ENCODE measurements around the gene PDAP1. TPM values are rescaled to one million over a fixed set of nuclear protein-coding genes. Genes with fewer than 3 reads are reported as not detected.

PDAP1 gene
- total and polyA plus RNA-seq, 2 of the 13 experiments (the other 11 are each of a cell fraction or from before 2014, with no cell fraction given): 13.0 to 100 TPM

- TF ChIP-seq RAD21 (CRISPR knock-in tag; IDR thresholded peaks at IDR 0.05): peak; percentile 54; the same call in 1 of the 2 replicates
- no peak for TF ChIP-seq SNAI1 (CRISPR knock-in tag; IDR thresholded peaks at IDR 0.05; ENCODE audit: borderline replicate concordance)
- peak; percentile 79 for TF ChIP-seq CREB1 (IDR thresholded peaks at IDR 0.05)
- TF ChIP-seq CREB1 (CRISPR knock-in tag; IDR thresholded peaks at IDR 0.05): peak; percentile 86
- TF ChIP-seq E2F5 (CRISPR knock-in tag; conservative IDR thresholded peaks at IDR 0.05): no peak; the same call in 1 of the 2 replicates
- TF ChIP-seq ZBTB4 (CRISPR knock-in tag; IDR thresholded peaks at IDR 0.05; ENCODE audit: borderline replicate concordance): peak; percentile 61; the same call in 1 of the 2 replicates
- TF ChIP-seq ZNF501 (CRISPR knock-in tag; IDR thresholded peaks at IDR 0.05): peak; percentile 90
- TF ChIP-seq IKZF1 (IDR thresholded peaks at IDR 0.05): no peak
- peak; percentile 98 for TF ChIP-seq ATF7 (IDR thresholded peaks at IDR 0.05)
- TF ChIP-seq ATF7 (CRISPR knock-in tag; IDR thresholded peaks at IDR 0.05): peak; percentile 98
- no peak for TF ChIP-seq HOXA9 (CRISPR knock-in tag; IDR thresholded peaks at IDR 0.05; ENCODE audit: borderline replicate concordance)
- peak; percentile 77; the same call in 1 of the 2 replicates for TF ChIP-seq ZSCAN9 (CRISPR knock-in tag; IDR thresholded peaks at IDR 0.05; ENCODE audit: borderline replicate concordance)
- no peak for TF ChIP-seq MAF1 (CRISPR knock-in tag; IDR thresholded peaks at IDR 0.05; ENCODE audit: borderline replicate concordance)
- peak; percentile 51; the same call in 1 of the 2 replicates for TF ChIP-seq ZNF564 (CRISPR knock-in tag; IDR thresholded peaks at IDR 0.05)
- TF ChIP-seq POLR2A (IDR thresholded peaks at IDR 0.05; ENCODE audit: insufficient read depth in 1 of 2, low read depth in 2 of 2, low read length in 2 of 2): peak; percentile 91 to 95
- peak; percentile 92 for TF ChIP-seq PHF20 (CRISPR knock-in tag; IDR thresholded peaks at IDR 0.05)
- TF ChIP-seq NFRKB (IDR thresholded peaks at IDR 0.05): no peak
- TF ChIP-seq ZMAT3 (CRISPR knock-in tag; conservative IDR thresholded peaks at IDR 0.05): 0 out of 2 replicates have a peak, but pooled peaks have one; percentile 46
- peak; percentile 76; the same call in 1 of the 2 replicates for TF ChIP-seq ZNF589 (CRISPR knock-in tag; conservative IDR thresholded peaks at IDR 0.05)
- TF ChIP-seq ZNF280D (CRISPR knock-in tag; IDR thresholded peaks at IDR 0.05): 0 out of 2 replicates have a peak, but pooled peaks have one; percentile 8
- TF ChIP-seq MIXL1 (CRISPR knock-in tag; IDR thresholded peaks at IDR 0.05): peak; percentile 43; the same call in 1 of the 2 replicates
- TF ChIP-seq ZNF557 (CRISPR knock-in tag; IDR thresholded peaks at IDR 0.05): no peak; the same call in 1 of the 2 replicates
- peak; percentile 29; the same call in 1 of the 2 replicates for TF ChIP-seq TFDP1 (CRISPR knock-in tag; IDR thresholded peaks at IDR 0.05; ENCODE audit: borderline replicate concordance)
These were observed at the start of gene PDAP1, which contains the start of gene BUD31 (continued) for GRCh38 chr7:99408379-99409191.
